BLaER1 treated with 17β-estradiol and CSF1 and Interleukin-3, amounts not matched to agents 10 nM and 100 nM (cell line): Measurements from ENCODE around the gene FLT1.

Experiments used
- H3K27ac ChIP-seq, 11 experiments: shearing (Covaris generic); formaldehyde crosslinking; 2 replicates each; pipeline ENCODE4 v1.8.1; 2022
- H3K27me3 ChIP-seq, 11 experiments: shearing (Covaris generic); formaldehyde crosslinking; 2 replicates each; pipeline ENCODE4 v1.8.1; 2022
- H3K36me3 ChIP-seq, 11 experiments: shearing (Covaris generic); formaldehyde crosslinking; 2 replicates each; pipeline ENCODE4 v1.8.1; 2022
- H3K4me1 ChIP-seq, 10 experiments: shearing (Covaris generic); formaldehyde crosslinking; 2 replicates each; pipeline ENCODE4 v1.8.1; 2022
- H3K4me2 ChIP-seq, 11 experiments: shearing (Covaris generic); formaldehyde crosslinking; 2 replicates each; pipeline ENCODE4 v1.8.1; 2022
- H3K4me3 ChIP-seq, 10 experiments: shearing (Covaris generic); formaldehyde crosslinking; 2 replicates each; pipeline ENCODE4 v1.8.1; 2022
- H3K9ac ChIP-seq, 11 experiments: shearing (Covaris generic); formaldehyde crosslinking; 2 replicates each; pipeline ENCODE4 v1.8.1; 2022
- H3K9me3 ChIP-seq, 11 experiments: shearing (Covaris generic); formaldehyde crosslinking; replicated peaks in 1 of 11; 2 replicates each; pipeline ENCODE4 v1.8.1; 2022
- H4K20me1 ChIP-seq, 11 experiments: shearing (Covaris generic); formaldehyde crosslinking; 2 replicates each; pipeline ENCODE4 v1.8.1; 2022
- Cebpa-rat ChIP-seq, 11 experiments: shearing (Covaris generic); IDR thresholded peaks; 2 replicates each; pipeline ENCODE4 v1.8.1; 2022

FLT1 gene

GRCh38 chr13:28273919-28274318 lies 221.0 kb downstream of the FLT1 start:
- H3K4me2 ChIP-seq: peak overlapping the region in 3 of 11 experiments; percentile 4 to 34 (median 34); a peak in 3 of 22 replicates
- peaks cover 10 to 76% (median 54%) of the 10 kb centered on the region in 10 experiments for H3K4me1 ChIP-seq
- H3K9me3 ChIP-seq: peaks cover 0 to 41% (median 13%) of the 10 kb centered on the region in 11 experiments; a peak in 12 of 22 replicates
- H3K9ac ChIP-seq: no peak overlapping the region; a peak in 1 of 22 replicates
- H3K4me3 ChIP-seq: no peak overlapping the region
- TF ChIP-seq Cebpa-rat (IDR thresholded peaks at IDR 0.05): no peak
- peaks cover 83 to 96% (median 85%) of the 10 kb centered on the region in 11 experiments for H3K36me3 ChIP-seq
- H4K20me1 ChIP-seq: peaks cover 0 to 49% (median 0%) of the 10 kb centered on the region in 11 experiments; a peak in 5 of 22 replicates
- peak overlapping the region in 7 of 11 experiments; percentile 28 to 99 (median 97); a peak in 12 of 22 replicates for H3K27ac ChIP-seq
- no peaks in the 10 kb centered on the region; a peak in 1 of 22 replicates for H3K27me3 ChIP-seq

- H3K4me3 ChIP-seq: no peak overlapping the region
- no peak for TF ChIP-seq Cebpa-rat (IDR thresholded peaks at IDR 0.05)
- H3K9ac ChIP-seq: peak overlapping the region in 8 of 11 experiments; percentile 6 to 83 (median 62); a peak in 12 of 22 replicates
- H3K4me2 ChIP-seq: peak overlapping the region in 9 of 11 experiments; percentile 22 to 82 (median 71); a peak in 17 of 22 replicates
- H3K9me3 ChIP-seq: peaks cover 13 to 55% (median 29%) of the 10 kb centered on the region in 11 experiments
- H3K27ac ChIP-seq: peak overlapping the region in 10 of 11 experiments; percentile 63 to 99 (median 94); a peak in 18 of 22 replicates
- peaks cover 0 to 48% (median 0%) of the 10 kb centered on the region in 11 experiments; a peak in 5 of 22 replicates for H4K20me1 ChIP-seq
- H3K27me3 ChIP-seq: no peaks in the 10 kb centered on the region; a peak in 1 of 22 replicates
- peaks cover 18 to 86% (median 59%) of the 10 kb centered on the region in 10 experiments for H3K4me1 ChIP-seq
- H3K36me3 ChIP-seq: peaks cover 72 to 88% (median 77%) of the 10 kb centered on the region in 11 experiments
Measured at GRCh38 chr13:28271056-28271840, 223.7 kb downstream of the FLT1 start.

- peaks cover 31 to 67% (median 50%) of the 10 kb centered on the region in 11 experiments for H3K9me3 ChIP-seq
- peaks cover 0 to 37% (median 0%) of the 10 kb centered on the region in 11 experiments; a peak in 5 of 22 replicates for H4K20me1 ChIP-seq
- H3K4me1 ChIP-seq: peaks cover 18 to 61% (median 50%) of the 10 kb centered on the region in 10 experiments
- no peaks in the 10 kb centered on the region; a peak in 1 of 22 replicates for H3K27me3 ChIP-seq
- no peak overlapping the region for H3K4me3 ChIP-seq
- H3K36me3 ChIP-seq: peaks cover 69 to 85% (median 74%) of the 10 kb centered on the region in 11 experiments
- H3K9ac ChIP-seq: peak overlapping the region in 9 of 11 experiments; percentile 31 to 83 (median 76); a peak in 18 of 22 replicates
- H3K4me2 ChIP-seq: peak overlapping the region; percentile 28 to 82 (median 70); a peak in 18 of 22 replicates
- H3K27ac ChIP-seq: peak overlapping the region in 10 of 11 experiments; percentile 63 to 99 (median 94); a peak in 21 of 22 replicates
- peak in 8 of 11 experiments; percentile 44 to 97 (median 88); a peak in 15 of 22 replicates for TF ChIP-seq Cebpa-rat (IDR thresholded peaks at IDR 0.05)
Measured at GRCh38 chr13:28268800-28269223, 226.1 kb downstream of the FLT1 start.

DNA sequence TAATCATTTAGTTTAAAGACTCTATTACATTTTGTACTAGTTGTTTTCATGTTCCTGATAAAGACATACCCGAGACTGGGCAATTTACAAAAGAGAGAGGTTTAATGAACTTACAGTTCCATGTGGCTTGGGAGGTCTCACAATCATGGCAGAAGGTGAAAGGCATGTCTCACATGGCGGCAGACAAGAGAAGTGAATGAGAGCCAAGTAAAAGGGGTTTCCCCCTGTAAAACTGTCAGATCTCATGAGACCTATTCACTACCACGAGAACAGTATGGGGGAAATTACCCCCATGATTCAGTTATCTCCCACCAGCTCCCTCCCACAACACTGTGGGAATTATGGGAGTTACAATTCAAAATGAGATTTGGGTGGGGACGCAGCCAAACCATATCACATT lies 227.4 kb downstream of the FLT1 start:
- Histone ChIP-seq H3K4me1 (peaks cover 18 to 49% (median 42%) of the 10 kb centered on the region in 10 experiments), H3K4me3 (peak overlapping the region in 6 of 10 experiments; percentile 0 to 49 (median 34); a peak in 8 of 20 replicates), H4K20me1 (peaks cover 0 to 31% (median 0%) of the 10 kb centered on the region in 11 experiments; a peak in 5 of 22 replicates), H3K27me3 (no peaks in the 10 kb centered on the region; a peak in 1 of 22 replicates), H3K9me3 (peaks cover 42 to 67% (median 56%) of the 10 kb centered on the region in 11 experiments), H3K9ac (peak overlapping the region in 7 of 11 experiments; percentile 28 to 82 (median 74); a peak in 13 of 22 replicates), H3K27ac (peak overlapping the region in 10 of 11 experiments; percentile 36 to 99 (median 94); a peak in 19 of 22 replicates), H3K4me2 (peak overlapping the region in 7 of 11 experiments; percentile 13 to 69 (median 29); a peak in 8 of 22 replicates), H3K36me3 (peaks cover 69 to 85% (median 74%) of the 10 kb centered on the region in 11 experiments)
- no peak for TF ChIP-seq Cebpa-rat (IDR thresholded peaks at IDR 0.05)

DNA sequence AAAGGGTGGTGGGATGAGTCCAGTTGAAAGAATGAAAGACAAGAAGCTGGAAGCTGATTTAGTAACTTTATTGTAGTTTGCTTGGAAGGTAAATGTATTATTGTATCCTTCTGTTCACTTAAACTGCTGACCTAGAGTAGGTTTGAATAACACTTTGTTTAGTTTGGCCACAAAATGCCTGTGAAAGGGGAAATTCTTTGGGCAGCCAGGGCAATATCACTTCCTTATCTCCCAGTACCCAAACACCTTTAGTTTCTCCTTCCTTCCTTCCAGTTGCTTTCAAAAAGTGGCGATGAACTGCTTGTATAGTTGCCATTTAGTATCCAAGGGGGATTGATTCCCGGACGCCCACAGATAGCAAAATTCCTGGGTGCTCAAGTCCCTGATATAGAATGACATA lies 236.5 kb downstream of the FLT1 start:
- no peak for TF ChIP-seq Cebpa-rat (IDR thresholded peaks at IDR 0.05)
- H3K27ac ChIP-seq: peak overlapping the region in 7 of 11 experiments; percentile 1 to 53 (median 24); a peak in 9 of 22 replicates
- H3K9ac ChIP-seq: no peak overlapping the region; a peak in 1 of 22 replicates
- H3K27me3 ChIP-seq: no peaks in the 10 kb centered on the region
- H3K4me1 ChIP-seq: peaks cover 0 to 22% (median 12%) of the 10 kb centered on the region in 10 experiments; a peak in 12 of 20 replicates
- peaks cover 29 to 90% (median 84%) of the 10 kb centered on the region in 11 experiments for H3K9me3 ChIP-seq
- H3K4me2 ChIP-seq: peak overlapping the region in 2 of 11 experiments; percentile 13 to 43; a peak in 3 of 22 replicates
- no peak overlapping the region for H3K4me3 ChIP-seq
- peaks cover 89 to 99% (median 95%) of the 10 kb centered on the region in 11 experiments for H3K36me3 ChIP-seq
- H4K20me1 ChIP-seq: peaks cover 0 to 20% (median 0%) of the 10 kb centered on the region in 11 experiments; a peak in 3 of 22 replicates

GRCh38 chr13:28257305-28257704 lies 237.6 kb downstream of the FLT1 start:
- Histone ChIP-seq H3K9me3 (peaks cover 18 to 85% (median 77%) of the 10 kb centered on the region in 11 experiments), H4K20me1 (peaks cover 0 to 27% (median 0%) of the 10 kb centered on the region in 11 experiments; a peak in 3 of 22 replicates), H3K27me3 (no peaks in the 10 kb centered on the region), H3K36me3 (peaks cover 82 to 99% (median 93%) of the 10 kb centered on the region in 11 experiments), H3K27ac (no peak overlapping the region), H3K4me2 (peak overlapping the region in 2 of 11 experiments; percentile 5 to 8; a peak in 2 of 22 replicates), H3K4me3 (no peak overlapping the region), H3K9ac (no peak overlapping the region), H3K4me1 (peaks cover 0 to 22% (median 12%) of the 10 kb centered on the region in 10 experiments; a peak in 12 of 20 replicates)
- no peak for TF ChIP-seq Cebpa-rat (IDR thresholded peaks at IDR 0.05)

DNA sequence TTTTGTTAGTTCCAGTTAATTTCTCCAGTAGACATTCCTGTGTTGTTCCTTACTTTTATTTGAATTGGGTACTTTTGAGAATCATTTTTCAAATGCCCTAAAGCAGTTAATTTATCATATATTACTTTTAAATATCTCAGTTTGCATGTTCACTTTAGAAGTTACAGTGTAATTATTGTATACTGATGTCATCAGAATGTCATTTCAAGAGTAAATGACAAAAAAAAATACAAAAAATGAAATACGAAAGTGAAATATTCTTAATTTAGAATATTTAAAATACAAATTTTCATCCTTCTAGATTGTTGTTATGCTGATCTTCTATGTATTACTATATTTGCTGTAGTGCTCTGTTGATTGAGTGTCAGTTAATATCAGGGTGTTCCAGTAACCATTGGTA lies 242.4 kb downstream of the FLT1 start:
- TF ChIP-seq Cebpa-rat (IDR thresholded peaks at IDR 0.05): no peak
- peaks cover 0 to 47% (median 0%) of the 10 kb centered on the region in 11 experiments; a peak in 3 of 22 replicates for H4K20me1 ChIP-seq
- H3K27me3 ChIP-seq: no peaks in the 10 kb centered on the region
- H3K27ac ChIP-seq: no peak overlapping the region; a peak in 1 of 22 replicates
- no peak overlapping the region for H3K4me3 ChIP-seq
- peaks cover 60 to 98% (median 85%) of the 10 kb centered on the region in 11 experiments for H3K36me3 ChIP-seq
- no peak overlapping the region for H3K9ac ChIP-seq
- peaks cover 10 to 49% (median 29%) of the 10 kb centered on the region in 10 experiments; a peak in 18 of 20 replicates for H3K4me1 ChIP-seq
- peaks cover 16 to 91% (median 82%) of the 10 kb centered on the region in 11 experiments; a peak in 21 of 22 replicates for H3K9me3 ChIP-seq
- H3K4me2 ChIP-seq: no peak overlapping the region

DNA sequence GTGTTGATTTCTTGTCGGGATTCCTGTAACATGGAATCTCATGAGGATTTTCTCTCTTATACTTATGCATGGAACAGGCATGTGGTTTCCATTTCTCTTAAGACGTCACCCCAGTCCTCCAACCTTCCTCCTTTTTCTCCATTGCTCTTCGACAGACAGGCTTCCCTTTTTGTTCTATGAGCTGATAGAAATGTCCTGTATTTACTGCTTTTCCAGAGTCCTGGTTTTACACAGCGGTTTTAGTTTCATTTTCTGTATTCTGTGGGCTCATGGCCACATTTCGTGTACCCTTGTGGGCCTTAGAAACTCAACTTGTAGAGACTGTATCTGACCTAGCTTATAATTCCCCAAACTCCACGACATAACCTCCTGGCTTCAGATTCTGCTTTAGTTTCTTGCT lies 243.5 kb downstream of the FLT1 start:
- H3K27me3 ChIP-seq: no peaks in the 10 kb centered on the region
- H3K4me1 ChIP-seq: peaks cover 10 to 51% (median 28%) of the 10 kb centered on the region in 10 experiments; a peak in 18 of 20 replicates
- H4K20me1 ChIP-seq: peaks cover 0 to 56% (median 0%) of the 10 kb centered on the region in 11 experiments; a peak in 3 of 22 replicates
- peak overlapping the region in 1 of 10 experiments; percentile 17; a peak in 1 of 20 replicates for H3K4me3 ChIP-seq
- peaks cover 15 to 92% (median 83%) of the 10 kb centered on the region in 11 experiments; a peak in 21 of 22 replicates for H3K9me3 ChIP-seq
- no peak for TF ChIP-seq Cebpa-rat (IDR thresholded peaks at IDR 0.05)
- H3K27ac ChIP-seq: peak overlapping the region; percentile 1 to 84 (median 37); a peak in 18 of 22 replicates
- H3K4me2 ChIP-seq: peak overlapping the region; percentile 12 to 51 (median 30); a peak in 21 of 22 replicates
- peak overlapping the region in 4 of 11 experiments; percentile 9 to 37 (median 28); a peak in 4 of 22 replicates for H3K9ac ChIP-seq
- peaks cover 53 to 98% (median 86%) of the 10 kb centered on the region in 11 experiments for H3K36me3 ChIP-seq
